HepG2 (cell line): ENCODE data around the gene HSD3B7. TPM values are rescaled to one million over a fixed set of nuclear protein-coding genes. Genes with fewer than 3 reads are reported as not detected.

Experiments used
- ASH2L ChIP-seq: fragments of 300-600, 200-600 bp; sonication (generic); IDR thresholded peaks from 2 replicates; pipeline ENCODE4 v1.7.0; 2017; ENCODE audit warnings: low read depth, mild to moderate bottlenecking, moderate library complexity, mixed read lengths, low read length; ENCODE audit not compliant: insufficient read length
- ATF1 ChIP-seq: IDR thresholded peaks from 2 replicates; pipeline ENCODE4 v1.6.1; 2016; ENCODE audit warnings: mild to moderate bottlenecking, control low read depth
- CCDC6 ChIP-seq: sonication (generic); formaldehyde crosslinking; IDR thresholded peaks from 2 replicates; pipeline ENCODE4 v1.8.1; 2022; ENCODE audit warnings: mild to moderate bottlenecking, missing genetic modification reagents, moderate library complexity
- DDIT3 ChIP-seq: sonication (generic); formaldehyde crosslinking; IDR thresholded peaks from 2 replicates; pipeline ENCODE4 v1.4.0; 2020; ENCODE audit warnings: mild to moderate bottlenecking, missing genetic modification reagents
- GFI1 ChIP-seq: sonication (generic); formaldehyde crosslinking; IDR thresholded peaks from 2 replicates; pipeline ENCODE4 v1.5.0; 2020; ENCODE audit warnings: missing genetic modification reagents, mild to moderate bottlenecking, borderline replicate concordance
- HNRNPH1 ChIP-seq: fragments of 200-400 bp; formaldehyde crosslinking; optimal IDR thresholded peaks from 2 replicates; pipeline ENCODE3; 2017; ENCODE audit warnings: mild to moderate bottlenecking, low read depth, low read length
- NR2C2 ChIP-seq: sonication (generic); formaldehyde crosslinking; IDR thresholded peaks from 2 replicates; pipeline ENCODE4 v1.4.0; 2020; ENCODE audit warnings: missing genetic modification reagents, mild to moderate bottlenecking, moderate library complexity, borderline replicate concordance
- PCBP2 ChIP-seq: fragments of 200-400 bp; formaldehyde crosslinking; optimal IDR thresholded peaks from 2 replicates; pipeline ENCODE3; 2018; ENCODE audit warnings: low read length, low read depth; ENCODE audit not compliant: poor library complexity, severe bottlenecking
- PRDM4 ChIP-seq: sonication (generic); formaldehyde crosslinking; IDR thresholded peaks from 2 replicates; pipeline ENCODE4 v1.9.0; 2021; ENCODE audit warnings: missing genetic modification reagents, borderline replicate concordance
- RFX1 ChIP-seq: fragments of 450-650 bp; IDR thresholded peaks from 2 replicates; pipeline ENCODE4 v1.6.1; 2017
- XRCC5 ChIP-seq: fragments of 200-400 bp; formaldehyde crosslinking; optimal IDR thresholded peaks from 2 replicates; pipeline ENCODE3; 2017; ENCODE audit warnings: mild to moderate bottlenecking, low read length
- ZBTB7A ChIP-seq: sonication (generic); formaldehyde crosslinking; IDR thresholded peaks from 2 replicates; pipeline ENCODE4 v1.8.0; 2022; ENCODE audit warnings: mild to moderate bottlenecking, missing genetic modification reagents
- ZFAT ChIP-seq: sonication (generic); formaldehyde crosslinking; conservative IDR thresholded peaks from 2 replicates; pipeline ENCODE4 v1.8.1; 2023; ENCODE audit warnings: missing genetic modification reagents, inconsistent platforms
- ZMYM4 ChIP-seq: sonication (generic); formaldehyde crosslinking; IDR thresholded peaks from 2 replicates; pipeline ENCODE4 v1.8.1; 2023; ENCODE audit warnings: mild to moderate bottlenecking, missing genetic modification reagents
- ZNF12 ChIP-seq: sonication (generic); formaldehyde crosslinking; IDR thresholded peaks from 2 replicates; pipeline ENCODE4 v1.5.0; 2020; ENCODE audit warnings: missing genetic modification reagents
- ZNF329 ChIP-seq: sonication (generic); formaldehyde crosslinking; IDR thresholded peaks from 2 replicates; pipeline ENCODE4 v1.9.0; 2021; ENCODE audit warnings: low read depth, mild to moderate bottlenecking, missing genetic modification reagents
- polyA plus RNA-seq, 8 experiments: library from polyadenylated mRNA; depleted of rRNA in 3 of 8; stranded (reverse) in 7 of 8; unstranded in 1 of 8; fragments of >200 nt; fragmentation: Illumina TruSeq in 4 of 8; extraction: Trizol in 4 of 8; gene quantifications; 2 replicates each; pipeline versions ENCODE4 v1.2.1 to v1.2.3, GENCODE V29; 2011 to 2016; ENCODE audit warnings: low read depth in 4 of 8, missing spikeins in 1 of 8, mixed read lengths in 1 of 8; ENCODE audit not compliant: insufficient read depth in 1 of 8
- total RNA-seq, 5 experiments: library from RNA; depleted of rRNA; stranded (reverse); fragments of >200 nt; fragmentation: Illumina TruSeq; extraction: Trizol; gene quantifications; 2 replicates each; pipeline ENCODE4 v1.2.3, GENCODE V29; 2016; ENCODE audit warnings: low read depth in 1 of 5
- TF ChIP-seq, protein P1 (sequence below): sonication (generic); formaldehyde crosslinking; IDR thresholded peaks from 2 replicates; pipeline ENCODE4 v1.5.0; 2020; ENCODE audit warnings: missing genetic modification reagents
- TF ChIP-seq, protein P2 (sequence below): sonication (generic); formaldehyde crosslinking; IDR thresholded peaks from 2 replicates; pipeline ENCODE4 v1.5.1; 2020; ENCODE audit warnings: missing genetic modification reagents, mild to moderate bottlenecking, borderline replicate concordance

Gene HSD3B7
- total and polyA plus RNA-seq, 2 of the 13 experiments (the other 11 are each of a cell fraction or from before 2014, with no cell fraction given): 32.9 to 69.7 TPM

- TF ChIP-seq NR2C2 (CRISPR knock-in tag): peak; percentile 83
- peak; percentile 41 for TF ChIP-seq HNRNPH1
- TF ChIP-seq ATF1: no peak
- no peak for TF ChIP-seq PRDM4 (CRISPR knock-in tag)
- TF ChIP-seq GFI1 (CRISPR knock-in tag): peak; percentile 68; the same call in 1 of the 2 replicates
- TF ChIP-seq XRCC5: peak; percentile 45
- peak; percentile 90 for TF ChIP-seq CCDC6 (CRISPR knock-in tag)
- no peak for TF ChIP-seq PCBP2
- no peak for TF ChIP-seq ASH2L
- no peak for TF ChIP-seq ZFAT (CRISPR knock-in tag)
- TF ChIP-seq ZNF329 (CRISPR knock-in tag): 0 out of 2 replicates have a peak, but pooled peaks have one; percentile 17
- TF ChIP-seq RFX1: no peak
- peak; percentile 85 for TF ChIP-seq ZMYM4 (CRISPR knock-in tag)
- 0 out of 2 replicates have a peak, but pooled peaks have one; percentile 73 for TF ChIP-seq DDIT3 (CRISPR knock-in tag)
- peak; percentile 30; the same call in 1 of the 2 replicates for TF ChIP-seq ZNF12 (CRISPR knock-in tag)
- TF ChIP-seq, protein P1, sequence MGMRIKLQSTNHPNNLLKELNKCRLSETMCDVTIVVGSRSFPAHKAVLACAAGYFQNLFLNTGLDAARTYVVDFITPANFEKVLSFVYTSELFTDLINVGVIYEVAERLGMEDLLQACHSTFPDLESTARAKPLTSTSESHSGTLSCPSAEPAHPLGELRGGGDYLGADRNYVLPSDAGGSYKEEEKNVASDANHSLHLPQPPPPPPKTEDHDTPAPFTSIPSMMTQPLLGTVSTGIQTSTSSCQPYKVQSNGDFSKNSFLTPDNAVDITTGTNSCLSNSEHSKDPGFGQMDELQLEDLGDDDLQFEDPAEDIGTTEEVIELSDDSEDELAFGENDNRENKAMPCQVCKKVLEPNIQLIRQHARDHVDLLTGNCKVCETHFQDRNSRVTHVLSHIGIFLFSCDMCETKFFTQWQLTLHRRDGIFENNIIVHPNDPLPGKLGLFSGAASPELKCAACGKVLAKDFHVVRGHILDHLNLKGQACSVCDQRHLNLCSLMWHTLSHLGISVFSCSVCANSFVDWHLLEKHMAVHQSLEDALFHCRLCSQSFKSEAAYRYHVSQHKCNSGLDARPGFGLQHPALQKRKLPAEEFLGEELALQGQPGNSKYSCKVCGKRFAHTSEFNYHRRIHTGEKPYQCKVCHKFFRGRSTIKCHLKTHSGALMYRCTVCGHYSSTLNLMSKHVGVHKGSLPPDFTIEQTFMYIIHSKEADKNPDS (CRISPR knock-in tag): no peak
- TF ChIP-seq ZBTB7A (CRISPR knock-in tag): no peak
- TF ChIP-seq, protein P2, sequence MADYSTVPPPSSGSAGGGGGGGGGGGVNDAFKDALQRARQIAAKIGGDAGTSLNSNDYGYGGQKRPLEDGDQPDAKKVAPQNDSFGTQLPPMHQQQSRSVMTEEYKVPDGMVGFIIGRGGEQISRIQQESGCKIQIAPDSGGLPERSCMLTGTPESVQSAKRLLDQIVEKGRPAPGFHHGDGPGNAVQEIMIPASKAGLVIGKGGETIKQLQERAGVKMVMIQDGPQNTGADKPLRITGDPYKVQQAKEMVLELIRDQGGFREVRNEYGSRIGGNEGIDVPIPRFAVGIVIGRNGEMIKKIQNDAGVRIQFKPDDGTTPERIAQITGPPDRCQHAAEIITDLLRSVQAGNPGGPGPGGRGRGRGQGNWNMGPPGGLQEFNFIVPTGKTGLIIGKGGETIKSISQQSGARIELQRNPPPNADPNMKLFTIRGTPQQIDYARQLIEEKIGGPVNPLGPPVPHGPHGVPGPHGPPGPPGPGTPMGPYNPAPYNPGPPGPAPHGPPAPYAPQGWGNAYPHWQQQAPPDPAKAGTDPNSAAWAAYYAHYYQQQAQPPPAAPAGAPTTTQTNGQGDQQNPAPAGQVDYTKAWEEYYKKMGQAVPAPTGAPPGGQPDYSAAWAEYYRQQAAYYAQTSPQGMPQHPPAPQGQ (CRISPR knock-in tag): no peak; the same call in 1 of the 2 replicates
Observed at GRCh38 chr16:30949650-30950515, 35.1 kb upstream of the HSD3B7 start (continued).
